ENCODE results near the gene NUP155.
"Not testable (repeated sequence)": the region's sequence is repeated elsewhere in the genome, so short reads cannot be mapped to it uniquely, and the experiment has no call there.

The NUP155 gene

GRCh38 chr5:37272511-37272910 is 98.4 kb downstream of the NUP155 start:
- DNase-seq, result no peak

DNA sequence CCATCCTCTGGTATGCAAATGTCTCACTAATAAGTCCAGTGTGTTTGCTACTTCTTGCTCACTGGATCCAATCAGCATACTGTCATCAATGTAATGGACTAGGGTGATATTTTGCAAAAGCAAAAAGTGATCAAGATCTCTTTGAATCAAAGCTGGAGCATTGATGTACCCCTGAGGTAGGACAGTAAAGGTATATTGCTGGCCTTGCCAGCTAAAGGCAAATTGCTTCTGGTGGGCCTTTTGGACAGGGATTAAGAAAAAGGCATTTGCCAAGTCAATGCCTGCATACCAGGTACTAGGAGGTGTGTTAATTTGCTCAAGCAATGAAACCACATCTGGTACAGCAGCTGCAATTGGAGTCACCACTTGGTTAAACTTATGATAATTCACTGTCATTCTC is 102.8 kb downstream of the NUP155 start:
- DNase-seq, result not testable (repeated sequence)

DNA sequence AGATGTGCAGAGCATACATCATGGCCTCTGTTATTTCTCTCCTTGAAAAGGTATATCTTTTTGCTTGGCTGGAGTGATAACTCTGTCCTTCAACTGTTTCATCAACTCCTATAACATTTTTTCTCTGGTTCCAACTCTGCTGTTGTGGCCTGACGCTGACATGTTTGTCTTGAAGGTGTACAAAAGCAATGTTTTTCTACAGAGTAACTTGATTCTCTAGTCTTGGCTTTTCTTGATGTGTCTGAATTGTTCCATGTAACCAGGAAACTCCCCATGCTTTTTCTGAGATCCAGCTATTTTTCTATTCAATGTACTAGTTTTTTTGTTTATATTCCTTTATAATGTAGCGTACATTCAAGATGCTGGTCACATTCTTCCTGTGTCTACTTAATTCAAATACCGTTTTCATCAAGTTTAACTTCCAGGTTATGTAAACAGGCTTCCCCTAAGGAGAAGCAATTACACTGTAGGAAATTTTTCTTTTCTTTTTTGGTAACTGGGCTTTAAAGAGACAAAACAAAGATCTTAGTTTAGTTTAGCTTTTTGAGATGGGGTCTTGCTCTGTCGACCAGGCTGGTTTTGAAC is 115.0 kb downstream of the NUP155 start:
- DNase-seq, result no peak

GRCh38 chr5:37254581-37254980 is 116.3 kb downstream of the NUP155 start:
- no peak for DNase-seq

DNA sequence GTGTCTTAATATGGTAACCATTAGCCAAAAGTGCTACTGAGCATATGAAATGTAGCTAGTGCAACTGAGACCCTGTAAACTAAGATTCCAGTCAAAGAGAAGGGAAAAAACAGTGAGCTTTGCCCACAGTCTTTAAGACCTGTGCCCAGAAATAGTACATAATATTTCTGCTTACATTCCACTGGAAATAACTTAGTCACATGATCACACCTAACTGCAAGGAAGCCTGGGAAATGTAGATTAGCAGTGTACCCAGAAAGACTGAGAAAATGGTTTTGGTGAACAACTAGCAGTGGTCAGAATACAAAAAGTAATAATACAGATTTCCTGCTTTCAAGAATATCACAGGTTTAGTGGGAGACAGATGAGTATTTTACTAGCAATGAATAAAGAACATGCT is 119.2 kb downstream of the NUP155 start:
- DNase-seq, result no peak

DNA sequence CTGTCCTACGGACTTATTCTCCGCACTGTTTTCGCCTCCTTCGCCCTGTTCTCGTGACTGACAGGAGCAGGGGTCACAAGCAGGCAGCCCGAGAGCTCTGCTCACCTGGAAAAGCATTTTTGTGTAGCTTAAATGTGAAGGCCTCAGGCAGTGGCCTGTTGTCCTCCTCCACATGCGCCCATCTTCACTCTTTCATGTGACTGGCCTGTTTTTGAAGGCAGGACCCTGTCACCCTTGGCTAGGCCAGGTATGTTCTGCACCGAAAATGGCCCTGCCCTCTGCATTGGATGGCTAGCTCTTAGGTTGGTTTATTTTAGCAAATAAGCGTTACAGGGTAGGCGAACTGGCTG is 121.1 kb downstream of the NUP155 start:
- DNase-seq, result no peak

- peak; percentile 53 to 55 for DNase-seq
Measured at GRCh38 chr5:37248970-37249814, 121.7 kb downstream of the NUP155 start, which contains the start of gene CPLANE1. Gene CPLANE1 (minus strand): TSS chr5:37249376. CDS start chr5:37247698, 1,678 bp downstream.

DNA sequence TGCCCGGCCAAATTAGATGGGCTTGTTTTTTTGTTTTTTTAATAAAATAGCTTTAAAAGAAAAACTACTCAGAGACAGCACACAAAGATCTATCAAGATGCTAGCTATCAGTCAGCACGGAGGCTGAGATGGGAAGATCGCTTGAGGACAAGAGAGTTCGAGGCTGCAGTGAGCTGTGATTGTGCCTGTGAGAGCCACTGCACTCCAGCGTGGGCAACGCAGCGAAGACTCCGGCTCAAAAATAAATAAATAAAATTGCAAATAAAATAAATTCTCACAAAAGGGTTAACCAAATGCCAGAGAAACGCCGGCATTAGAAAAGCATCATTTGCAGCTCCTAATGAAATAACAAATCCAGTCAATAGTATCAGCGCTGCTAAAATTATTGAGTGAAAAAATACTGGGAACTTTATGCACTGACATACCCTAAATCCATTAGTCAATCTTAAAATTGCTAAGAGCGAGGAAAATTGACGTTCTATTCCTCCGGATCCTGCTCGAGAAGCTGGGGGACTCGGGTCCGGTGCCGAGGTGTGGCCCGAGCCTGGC is 122.4 kb downstream of the NUP155 start:
- DNase-seq, result no peak

- DNase-seq, result no peak
Measured at GRCh38 chr5:37247496-37247895, 123.4 kb downstream of the NUP155 start.

DNA sequence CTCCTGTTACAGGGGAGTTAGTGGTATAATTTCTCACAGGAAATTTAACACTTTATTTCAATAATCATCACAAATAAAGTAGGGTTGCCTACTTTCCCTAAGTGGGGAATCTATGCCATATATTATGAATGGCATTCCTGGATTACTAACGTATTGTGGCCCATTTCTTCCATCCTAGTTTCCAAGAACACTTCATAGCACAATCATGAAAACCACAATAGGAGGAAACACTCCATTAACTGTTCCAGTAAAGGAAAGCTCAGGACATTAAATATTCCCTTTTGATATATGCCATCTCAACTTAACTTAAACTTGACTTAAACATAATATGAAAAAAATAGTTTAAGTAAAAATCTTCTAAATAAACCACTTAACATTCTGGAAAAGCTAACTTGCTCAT is 123.9 kb downstream of the NUP155 start:
- no peak for DNase-seq

All from CD4-positive, alpha-beta T cell treated with Interleukin-1 beta for 1 hour (primary cell).